HUES6 (cell line): Measurements from ENCODE around the gene OLFM2.

Source experiments
- H3K27ac ChIP-seq: 2 replicates; pipeline ENCODE4 v1.7.0; 2013; ENCODE audit warnings: low read depth, mild to moderate bottlenecking, low read length, inconsistent platforms
- H3K27me3 ChIP-seq: 2 replicates; pipeline ENCODE4 v1.6.1; 2013; ENCODE audit warnings: low read length; ENCODE audit not compliant: control insufficient read depth, insufficient read depth
- H3K36me3 ChIP-seq: 2 replicates; pipeline ENCODE4 v1.6.1; 2013; ENCODE audit warnings: low read length; ENCODE audit not compliant: control insufficient read depth, insufficient read depth
- H3K4me1 ChIP-seq: 2 replicates; pipeline ENCODE4 v1.6.1; 2013; ENCODE audit warnings: low read length; ENCODE audit not compliant: control insufficient read depth, insufficient read depth
- H3K4me3 ChIP-seq: 2 replicates; pipeline ENCODE4 v1.5.1; 2013; ENCODE audit warnings: low read depth, low read length
- H3K9ac ChIP-seq: one replicate; pipeline ENCODE4 v1.6.1; 2013; ENCODE audit warnings: mild to moderate bottlenecking, low read length
- H3K9me3 ChIP-seq: 2 replicates; pipeline ENCODE4 v1.6.1; 2013; ENCODE audit warnings: low read depth, low read length; ENCODE audit not compliant: control insufficient read depth, insufficient read depth

The OLFM2 gene

GRCh38 chr19:9906475-9907087 is 29.7 kb downstream of the OLFM2 start:
- Histone ChIP-seq H3K9me3 (no peaks in the 10 kb centered on the region), H3K27ac (no peak overlapping the region), H3K4me3 (no peak overlapping the region), H3K4me1 (peaks cover 6% of the 10 kb centered on the region), H3K36me3 (no peaks in the 10 kb centered on the region), H3K9ac (no peak overlapping the region), H3K27me3 (peaks cover 6% of the 10 kb centered on the region; the same call in 1 of the 2 replicates)

GRCh38 chr19:9903336-9903735 is 33.0 kb downstream of the OLFM2 start:
- H3K4me1 ChIP-seq = peaks cover 18% of the 10 kb centered on the region
- no peaks in the 10 kb centered on the region for H3K27me3 ChIP-seq
- H3K4me3 ChIP-seq = no peak overlapping the region
- no peak overlapping the region for H3K9ac ChIP-seq
- H3K9me3 ChIP-seq = no peaks in the 10 kb centered on the region
- H3K27ac ChIP-seq = no peak overlapping the region
- H3K36me3 ChIP-seq = no peaks in the 10 kb centered on the region

- H3K36me3 ChIP-seq = no peaks in the 10 kb centered on the region
- H3K9me3 ChIP-seq = no peaks in the 10 kb centered on the region
- H3K4me3 ChIP-seq = no peak overlapping the region
- no peak overlapping the region for H3K9ac ChIP-seq
- H3K27ac ChIP-seq = no peak overlapping the region
- peaks cover 20% of the 10 kb centered on the region for H3K4me1 ChIP-seq
- H3K27me3 ChIP-seq = no peaks in the 10 kb centered on the region
Observed at GRCh38 chr19:9901642-9902041, 34.7 kb downstream of the OLFM2 start.

- Histone ChIP-seq H3K4me3 (no peak overlapping the region), H3K27ac (no peak overlapping the region), H3K27me3 (no peaks in the 10 kb centered on the region), H3K9me3 (no peaks in the 10 kb centered on the region), H3K4me1 (peaks cover 16% of the 10 kb centered on the region), H3K36me3 (no peaks in the 10 kb centered on the region), H3K9ac (no peak overlapping the region)
Observed at GRCh38 chr19:9901020-9901419, 35.3 kb downstream of the OLFM2 start.

- Histone ChIP-seq H3K27me3 (no peaks in the 10 kb centered on the region), H3K9me3 (no peaks in the 10 kb centered on the region), H3K9ac (no peak overlapping the region), H3K4me3 (no peak overlapping the region), H3K27ac (no peak overlapping the region), H3K4me1 (no peaks in the 10 kb centered on the region), H3K36me3 (no peaks in the 10 kb centered on the region)
Observed at GRCh38 chr19:9891609-9892373, 44.5 kb downstream of the OLFM2 start.

GRCh38 chr19:9885077-9885552 is 51.2 kb downstream of the OLFM2 start:
- Histone ChIP-seq H3K9ac (no peak overlapping the region), H3K27ac (no peak overlapping the region), H3K9me3 (no peaks in the 10 kb centered on the region), H3K4me1 (peaks cover 7% of the 10 kb centered on the region), H3K4me3 (no peak overlapping the region), H3K36me3 (no peaks in the 10 kb centered on the region), H3K27me3 (no peaks in the 10 kb centered on the region)

- Histone ChIP-seq H3K36me3 (no peaks in the 10 kb centered on the region), H3K9ac (no peak overlapping the region), H3K4me3 (no peak overlapping the region), H3K4me1 (peaks cover 7% of the 10 kb centered on the region), H3K27me3 (no peaks in the 10 kb centered on the region), H3K27ac (no peak overlapping the region), H3K9me3 (no peaks in the 10 kb centered on the region)
Observed at GRCh38 chr19:9883764-9884163, 52.6 kb downstream of the OLFM2 start.

GRCh38 chr19:9883231-9883758 is 53.0 kb downstream of the OLFM2 start:
- no peaks in the 10 kb centered on the region for H3K36me3 ChIP-seq
- H3K9ac ChIP-seq = no peak overlapping the region
- H3K4me1 ChIP-seq = peaks cover 7% of the 10 kb centered on the region
- no peak overlapping the region for H3K27ac ChIP-seq
- no peaks in the 10 kb centered on the region for H3K9me3 ChIP-seq
- no peak overlapping the region for H3K4me3 ChIP-seq
- H3K27me3 ChIP-seq = no peaks in the 10 kb centered on the region

GRCh38 chr19:9881720-9882119 is 54.6 kb downstream of the OLFM2 start:
- Histone ChIP-seq H3K27ac (no peak overlapping the region), H3K4me3 (no peak overlapping the region), H3K27me3 (no peaks in the 10 kb centered on the region), H3K36me3 (no peaks in the 10 kb centered on the region), H3K4me1 (peaks cover 7% of the 10 kb centered on the region), H3K9ac (no peak overlapping the region), H3K9me3 (no peaks in the 10 kb centered on the region)

- H3K27me3 ChIP-seq = no peaks in the 10 kb centered on the region
- no peak overlapping the region for H3K4me3 ChIP-seq
- no peaks in the 10 kb centered on the region for H3K9me3 ChIP-seq
- H3K36me3 ChIP-seq = no peaks in the 10 kb centered on the region
- H3K9ac ChIP-seq = no peak overlapping the region
- H3K27ac ChIP-seq = no peak overlapping the region
- H3K4me1 ChIP-seq = peaks cover 5% of the 10 kb centered on the region
Observed at GRCh38 chr19:9878511-9879196, 57.7 kb downstream of the OLFM2 start.
